PFSK-1 (cell line): ENCODE data around the gene INSR.

Source experiments
- FOXP2 ChIP-seq: optimal IDR thresholded peaks from 2 replicates; pipeline ENCODE3; 2011; ENCODE audit warnings: borderline replicate concordance, control low read depth, inconsistent platforms; ENCODE audit not compliant: insufficient read depth; ENCODE audit errors: extremely low read length, extremely low read depth
- POLR2AphosphoS5 ChIP-seq: IDR thresholded peaks from 2 replicates; pipeline ENCODE4 v1.6.1; 2012; ENCODE audit warnings: low read depth, mild to moderate bottlenecking, control low read depth, low read length, moderate library complexity
- REST ChIP-seq, 2 experiments: IDR thresholded peaks; 2 replicates each; pipeline versions ENCODE4 v1.6.1 to v1.8.0; 2011 to 2012; ENCODE audit warnings: low read depth in 2 of 2, low read length in 2 of 2, control low read depth in 1 of 2, inconsistent platforms in 1 of 2, mild to moderate bottlenecking in 1 of 2, moderate library complexity in 1 of 2; ENCODE audit not compliant: insufficient read depth in 1 of 2
- SIN3A ChIP-seq: IDR thresholded peaks from 2 replicates; pipeline ENCODE4 v1.6.1; 2012; ENCODE audit warnings: mild to moderate bottlenecking, low read length, moderate library complexity, borderline replicate concordance; ENCODE audit not compliant: insufficient read depth
- TAF1 ChIP-seq: IDR thresholded peaks from 2 replicates; pipeline ENCODE4 v1.6.1; 2012; ENCODE audit warnings: low read length, control low read depth, borderline replicate concordance; ENCODE audit not compliant: insufficient read depth

The INSR gene

GRCh38 chr19:7068599-7068998 lies 225.6 kb downstream of the INSR start:
- no peak for TF ChIP-seq POLR2AphosphoS5
- TF ChIP-seq FOXP2, result no peak
- TF ChIP-seq TAF1, result no peak
- no peak for TF ChIP-seq SIN3A
- no peak for TF ChIP-seq REST (IDR thresholded peaks at IDR 0.05; ENCODE audit: insufficient read depth in 1 of 2, low read depth in 2 of 2, low read length in 2 of 2)

GRCh38 chr19:7067716-7068115 lies 226.5 kb downstream of the INSR start:
- TF ChIP-seq TAF1, result no peak
- TF ChIP-seq SIN3A, result no peak
- TF ChIP-seq POLR2AphosphoS5, result no peak
- no peak for TF ChIP-seq REST (IDR thresholded peaks at IDR 0.05; ENCODE audit: insufficient read depth in 1 of 2, low read depth in 2 of 2, low read length in 2 of 2)
- no peak for TF ChIP-seq FOXP2

GRCh38 chr19:7063764-7064418 lies 230.3 kb downstream of the INSR start:
- TF ChIP-seq POLR2AphosphoS5 (no peak), FOXP2 (no peak), REST (IDR thresholded peaks at IDR 0.05; ENCODE audit: insufficient read depth in 1 of 2, low read depth in 2 of 2, low read length in 2 of 2) (no peak), SIN3A (no peak), TAF1 (no peak)

GRCh38 chr19:7063339-7063738 lies 230.9 kb downstream of the INSR start:
- TF ChIP-seq REST (IDR thresholded peaks at IDR 0.05; ENCODE audit: insufficient read depth in 1 of 2, low read depth in 2 of 2, low read length in 2 of 2) (no peak), FOXP2 (no peak), SIN3A (no peak), TAF1 (no peak), POLR2AphosphoS5 (no peak)
